Lung (tissue), 12 donors: ENCODE results near the gene C20orf144. TPM values are rescaled to one million over a fixed set of nuclear protein-coding genes. Genes with fewer than 3 reads are reported as not detected.

ENCODE experiments used
- ATAC-seq: fragments of 200-7000 bp; cut with Tn5 transposase; one replicate; pipeline ENCODE4 v1.9.1; 2020; ENCODE audit warnings: moderate number of reproducible peaks; ENCODE audit not compliant: insufficient read depth, low FRiP score
- DNase-seq, 3 donors: peaks; one replicate each; pipeline ENCODE4 v3.0.0-alpha.2; 2013 to 2017
- H3K27ac ChIP-seq, 2 donors: one replicate each; pipeline ENCODE4 v1.5.1; 2013; ENCODE audit warnings: mild to moderate bottlenecking in 2 of 2, moderate library complexity in 2 of 2, control low read depth in 1 of 2, inconsistent platforms in 1 of 2, low read depth in 1 of 2, low read length in 1 of 2
- H3K27me3 ChIP-seq, 3 donors: one replicate each; pipeline ENCODE4 v1.5.1; 2013; ENCODE audit warnings: low read length in 2 of 3; ENCODE audit not compliant: control insufficient read depth in 3 of 3, insufficient read depth in 3 of 3
- H3K36me3 ChIP-seq, 4 donors: one replicate each; pipeline ENCODE4 v1.5.1; 2013; ENCODE audit warnings: low read length in 4 of 4, mild to moderate bottlenecking in 1 of 4, moderate library complexity in 1 of 4; ENCODE audit not compliant: control insufficient read depth in 4 of 4, insufficient read depth in 4 of 4
- H3K4me1 ChIP-seq, 5 donors: one replicate each; pipeline ENCODE4 v1.5.1; 2013; ENCODE audit warnings: low read length in 5 of 5, mild to moderate bottlenecking in 2 of 5, moderate library complexity in 1 of 5; ENCODE audit not compliant: control insufficient read depth in 5 of 5, insufficient read depth in 5 of 5
- H3K4me3 ChIP-seq: one replicate; pipeline ENCODE4 v1.5.1; 2013; ENCODE audit warnings: mild to moderate bottlenecking, control low read depth, moderate library complexity
- H3K9ac ChIP-seq, 2 donors: one replicate each; pipeline ENCODE4 v1.5.1; 2013; ENCODE audit warnings: low read length in 2 of 2, control low read depth in 1 of 2; ENCODE audit not compliant: insufficient read depth in 1 of 2
- H3K9me3 ChIP-seq, 4 donors: one replicate each; pipeline ENCODE4 v1.5.1; 2013; ENCODE audit warnings: low read length in 3 of 4, mild to moderate bottlenecking in 1 of 4, moderate library complexity in 1 of 4; ENCODE audit not compliant: control insufficient read depth in 4 of 4, insufficient read depth in 3 of 4
- CTCF ChIP-seq: IDR thresholded peaks from 2 replicates; pipeline ENCODE4 v1.5.1; 2012; ENCODE audit warnings: mild to moderate bottlenecking; ENCODE audit errors: control extremely low read depth, extremely low read depth
- WGBS, 2 donors: extraction: QIAGEN DNeasy Blood & Tissue Kit; methylation state at CpG; one replicate each; pipeline ENCODE4 v1.1.7; 2013; 5-methylcytosine and 5-hydroxymethylcytosine counted together
- polyA plus RNA-seq, 2 donors: library from polyadenylated mRNA; stranded (reverse); fragments of 200-250 nt; gene quantifications; one replicate each; pipeline ENCODE4 v1.2.1, GENCODE V29; 2013
- total RNA-seq, 2 donors: library from RNA; depleted of rRNA in 1 of 2; stranded (reverse); fragments of >200 nt in 1 of 2; gene quantifications; one replicate each; pipeline ENCODE4 v1.2.1, GENCODE V29; 2014 to 2021
- donor health status: control.
- donor health status: control.
- donor health status: Bipolar disorder and iron deficiency.
- donor health status: healthy.
- donor health status: DM: yes; HTN: yes; CAD: no.

The C20orf144 gene
- total and polyA plus RNA-seq, 4 donors = 0.05 to 0.31 (median 0.08) TPM; not detected in 1

DNA sequence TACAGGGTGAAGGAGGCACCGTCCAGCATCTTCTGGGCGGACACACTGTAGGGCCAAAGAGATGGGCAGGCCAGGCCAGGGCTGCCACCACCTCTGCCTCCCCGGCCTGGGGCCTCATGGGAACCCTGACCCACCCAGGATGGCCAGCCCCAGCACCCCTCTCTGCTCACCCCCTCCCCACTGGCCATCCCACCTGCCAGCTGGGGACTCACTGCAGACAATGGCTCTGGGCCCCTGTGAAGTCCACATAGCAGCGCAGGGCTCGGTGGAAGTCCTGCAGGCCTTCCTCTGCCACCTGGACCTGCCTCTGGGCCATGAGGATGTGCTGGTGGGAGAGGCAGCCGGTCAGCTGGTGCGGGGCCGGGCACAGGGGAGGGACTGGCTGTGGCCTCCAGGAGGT is 3.6 kb upstream of the C20orf144 start:
- no peak overlapping the region for H3K27ac ChIP-seq
- peaks cover 0 to 18% (median 4%) of the 10 kb centered on the region in 4 donors for H3K36me3 ChIP-seq
- no peak for ATAC-seq
- no peak for TF ChIP-seq CTCF
- H3K4me1 ChIP-seq = peaks cover 0 to 16% (median 4%) of the 10 kb centered on the region in 5 donors
- no peak overlapping the region for H3K9ac ChIP-seq
- no peak overlapping the region for H3K4me3 ChIP-seq
- 96% methylated on average over 8 of the region's 8 CpGs for WGBS, 2 donors
- H3K27me3 ChIP-seq = no peaks in the 10 kb centered on the region
- no peak for DNase-seq
- H3K9me3 ChIP-seq = no peaks in the 10 kb centered on the region

GRCh38 chr20:33658929-33659328 is 3.2 kb upstream of the C20orf144 start:
- no peak for TF ChIP-seq CTCF
- Histone ChIP-seq H3K4me3 (no peak overlapping the region), H3K27me3 (no peaks in the 10 kb centered on the region), H3K36me3 (peaks cover 0 to 18% (median 4%) of the 10 kb centered on the region in 4 donors), H3K9me3 (no peaks in the 10 kb centered on the region), H3K27ac (no peak overlapping the region), H3K9ac (no peak overlapping the region), H3K4me1 (peaks cover 0 to 14% (median 5%) of the 10 kb centered on the region in 5 donors)
- ATAC-seq (no peak), DNase-seq (no peak)
- 90 to 96% methylated on average over 4 of the region's 4 CpGs for WGBS, 2 donors

GRCh38 chr20:33659341-33660034 is 2.6 kb upstream of the C20orf144 start:
- no peak overlapping the region for H3K27ac ChIP-seq
- DNase-seq (no peak), ATAC-seq (no peak)
- no peaks in the 10 kb centered on the region for H3K27me3 ChIP-seq
- H3K4me3 ChIP-seq = no peak overlapping the region
- no peak for TF ChIP-seq CTCF
- no peak overlapping the region for H3K9ac ChIP-seq
- 93 to 95% methylated on average over 31 to 32 of the region's 32 CpGs for WGBS, 2 donors
- H3K36me3 ChIP-seq = peaks cover 0 to 18% (median 4%) of the 10 kb centered on the region in 4 donors
- H3K4me1 ChIP-seq = peaks cover 0 to 14% (median 8%) of the 10 kb centered on the region in 5 donors
- H3K9me3 ChIP-seq = no peaks in the 10 kb centered on the region
